Activated naive CD8-positive, alpha-beta T cell treated with anti-CD3 and anti-CD28 coated beads, Interleukin-2, amount 50 U/mL, for 16 hours (primary cell): Measurements from ENCODE around the gene PARP14.
"Not testable (repeated sequence)": the region's sequence is repeated elsewhere in the genome, so short reads cannot be mapped to it uniquely, and the experiment has no call there.

Experiments
- DNase-seq: peaks from one replicate; pipeline ENCODE4 v3.0.0-alpha.2; 2020; ENCODE audit warnings: low read depth, low spot score

PARP14 gene

GRCh38 chr3:122680475-122681283 lies at the start of gene PARP14:
TSS of gene PARP14 (plus strand) at chr3:122680839. CDS start at chr3:122680884, 45 bp downstream.
- peak; percentile 23 for DNase-seq

- DNase-seq: no peak
Observed at GRCh38 chr3:122635789-122636188, 44.9 kb upstream of the PARP14 start.

- DNase-seq: no peak
Observed at GRCh38 chr3:122636697-122637096, 43.9 kb upstream of the PARP14 start.

GRCh38 chr3:122640437-122640999 lies 40.1 kb upstream of the PARP14 start:
- DNase-seq: no peak

- no peak for DNase-seq
Observed at GRCh38 chr3:122642935-122643334, 37.7 kb upstream of the PARP14 start.

GRCh38 chr3:122646146-122646988 lies 34.3 kb upstream of the PARP14 start:
- no peak for DNase-seq

- DNase-seq: not testable (repeated sequence)
Observed at GRCh38 chr3:122651233-122651907, 29.3 kb upstream of the PARP14 start.

- not testable (repeated sequence) for DNase-seq
Observed at GRCh38 chr3:122651962-122652361, 28.7 kb upstream of the PARP14 start.

GRCh38 chr3:122658336-122658735 lies 22.3 kb upstream of the PARP14 start:
- DNase-seq: not testable (repeated sequence)

- DNase-seq: no peak
Observed at GRCh38 chr3:122660297-122660974, 20.2 kb upstream of the PARP14 start.

- no peak for DNase-seq
Observed at GRCh38 chr3:122661633-122662032, 19.0 kb upstream of the PARP14 start.

GRCh38 chr3:122662505-122662904 lies 18.1 kb upstream of the PARP14 start:
- DNase-seq: no peak

GRCh38 chr3:122665226-122665786 lies 15.3 kb upstream of the PARP14 start:
- DNase-seq: no peak

GRCh38 chr3:122665881-122666280 lies 14.8 kb upstream of the PARP14 start:
- DNase-seq: no peak

- DNase-seq: no peak
Observed at GRCh38 chr3:122668930-122669730, 11.5 kb upstream of the PARP14 start.

GRCh38 chr3:122671553-122671952 lies 9.1 kb upstream of the PARP14 start:
- no peak for DNase-seq

GRCh38 chr3:122674339-122674738 lies 6.3 kb upstream of the PARP14 start:
- no peak for DNase-seq

GRCh38 chr3:122676759-122677158 lies 3.9 kb upstream of the PARP14 start:
- DNase-seq: no peak

- no peak for DNase-seq
Observed at GRCh38 chr3:122677216-122677615, 3.4 kb upstream of the PARP14 start.

- no peak for DNase-seq
Observed at GRCh38 chr3:122678506-122678905, 2.1 kb upstream of the PARP14 start.
